DMS79 (cell line): ENCODE measurements around the gene MRPL16.

Experiments
- DNase-seq: peaks from one replicate; lab custom pipeline; 2025; lab: John Stamatoyannopoulos, UW

Gene MRPL16

DNA sequence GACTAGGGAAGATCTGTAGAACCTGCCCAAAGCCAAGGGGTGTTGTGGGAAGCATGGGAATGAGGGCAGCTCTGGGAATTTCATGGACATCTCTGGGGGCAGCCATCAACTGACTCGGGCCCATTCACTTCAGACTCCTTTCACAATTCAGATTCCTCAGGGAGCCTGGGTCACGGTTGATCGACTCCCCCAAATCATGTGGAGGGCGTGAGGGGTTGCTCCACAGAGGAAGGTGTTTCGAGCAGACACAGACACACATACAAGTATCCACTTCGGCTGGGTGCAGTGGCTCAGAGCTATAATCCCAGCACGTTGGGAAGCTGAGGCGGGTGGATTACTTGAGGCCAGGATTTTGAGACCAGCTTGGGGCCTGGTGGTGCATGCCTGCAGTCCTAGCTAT lies 39.7 kb downstream of the MRPL16 start:
- DNase-seq, result no peak

DNA sequence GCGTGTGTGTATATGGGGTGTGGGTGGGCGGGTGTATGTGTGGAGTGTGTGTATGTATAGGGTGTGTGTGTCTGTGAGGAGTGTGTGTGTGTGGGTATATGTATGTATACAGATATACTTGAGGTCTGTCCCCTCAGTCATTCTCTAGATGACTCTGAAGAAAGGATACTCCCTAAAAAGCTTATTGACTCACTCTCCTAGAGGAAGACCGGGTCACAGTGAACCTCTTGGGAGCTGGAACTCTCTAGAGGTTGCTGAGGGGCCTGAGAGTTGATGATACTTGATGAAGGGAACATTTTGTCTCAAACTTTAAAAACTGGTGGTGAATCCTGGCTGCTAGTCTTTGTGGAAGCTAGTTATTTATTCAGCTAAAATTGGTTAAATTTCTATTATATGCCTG lies 40.3 kb downstream of the MRPL16 start:
- no peak for DNase-seq

DNA sequence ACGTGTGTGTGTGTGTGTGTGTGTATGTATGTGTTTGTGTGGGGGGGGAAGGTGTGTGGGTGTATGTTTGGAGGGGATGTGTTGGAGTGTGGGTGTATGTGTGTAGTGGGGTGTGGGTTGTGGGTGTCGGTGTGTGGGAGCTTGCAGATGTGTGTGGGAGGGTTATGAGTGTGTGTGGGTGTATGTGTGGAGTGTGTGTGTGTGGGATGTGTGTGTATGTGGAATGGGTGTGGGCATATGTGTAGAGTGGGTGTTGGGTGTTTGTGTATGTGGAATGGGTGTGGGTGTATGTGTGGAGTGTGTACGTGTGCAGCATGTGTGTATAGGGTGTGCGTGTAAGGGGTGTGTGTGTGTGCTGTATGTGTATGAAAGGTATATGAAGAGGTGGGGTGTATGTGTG lies 40.8 kb downstream of the MRPL16 start:
- no peak for DNase-seq

DNA sequence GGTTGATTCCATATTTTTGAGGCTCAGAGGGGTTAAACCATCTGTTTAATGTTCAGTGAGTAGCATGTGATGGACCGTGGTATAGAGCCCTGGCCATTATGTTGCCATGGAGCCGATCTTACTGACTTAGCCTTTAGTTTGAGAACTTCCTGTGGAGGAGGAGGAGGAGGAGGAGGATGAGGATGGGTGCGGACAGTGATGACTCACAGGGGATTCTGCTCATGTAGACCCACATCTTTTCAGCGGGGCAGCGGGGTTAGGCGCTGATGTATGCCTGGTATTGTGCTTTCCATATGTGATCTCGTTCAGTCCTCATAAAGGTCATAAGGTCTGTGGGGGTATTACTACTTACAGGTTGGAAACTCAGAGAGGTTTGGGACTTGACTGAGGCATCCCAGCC lies 41.5 kb downstream of the MRPL16 start:
- no peak for DNase-seq

DNA sequence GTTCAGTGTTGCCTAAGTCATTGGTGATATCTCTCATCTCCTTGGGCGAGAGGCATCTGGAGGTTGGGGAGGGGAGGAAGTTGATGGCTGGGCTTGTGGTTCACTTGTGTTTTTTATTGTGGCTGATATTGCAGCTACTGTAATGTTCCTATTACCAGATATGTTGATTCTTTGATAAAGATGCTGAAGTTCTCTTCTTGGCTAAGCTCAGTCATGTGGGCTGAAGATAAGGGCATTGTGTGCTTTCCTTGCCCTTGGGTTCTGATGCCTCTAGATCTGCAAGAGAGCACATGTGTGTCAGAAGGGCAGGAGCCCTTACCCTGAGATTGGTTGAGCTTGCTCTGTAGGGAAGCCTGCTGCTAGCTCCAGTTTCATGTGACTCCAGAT lies 43.4 kb downstream of the MRPL16 start:
- no peak for DNase-seq

DNA sequence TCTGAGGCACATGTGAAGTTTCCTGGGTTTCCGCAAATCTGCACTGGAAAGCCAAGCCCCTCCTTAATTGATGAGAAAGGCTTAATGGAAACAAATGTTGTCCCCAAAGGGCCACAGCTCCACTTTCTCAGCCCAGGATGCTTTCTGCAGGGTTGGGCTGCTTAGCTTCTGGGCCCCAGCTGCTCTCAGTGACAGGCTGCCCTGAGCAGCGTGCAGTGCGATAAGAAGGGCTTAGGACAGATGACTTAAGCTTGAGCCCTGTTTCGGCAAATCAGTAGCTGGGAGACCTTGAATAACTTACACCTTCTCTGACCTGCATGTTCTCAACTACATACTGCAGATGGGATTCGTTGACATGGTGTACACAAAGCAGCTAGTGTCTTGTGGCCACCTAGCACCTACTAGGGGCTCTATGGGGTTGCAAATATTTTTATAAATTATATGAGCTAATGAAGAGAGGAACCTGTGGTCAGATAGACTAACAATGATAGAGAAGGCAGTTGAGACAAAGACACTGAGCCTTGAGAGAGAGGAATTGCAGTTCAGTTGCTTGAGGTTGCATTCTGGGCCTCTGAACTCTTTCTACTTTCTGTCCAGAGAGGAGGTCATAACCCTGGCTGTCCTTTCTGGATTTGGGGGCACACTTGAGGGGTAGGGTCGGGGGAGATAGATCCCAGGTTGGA lies 43.9 kb downstream of the MRPL16 start:
- no peak for DNase-seq

DNA sequence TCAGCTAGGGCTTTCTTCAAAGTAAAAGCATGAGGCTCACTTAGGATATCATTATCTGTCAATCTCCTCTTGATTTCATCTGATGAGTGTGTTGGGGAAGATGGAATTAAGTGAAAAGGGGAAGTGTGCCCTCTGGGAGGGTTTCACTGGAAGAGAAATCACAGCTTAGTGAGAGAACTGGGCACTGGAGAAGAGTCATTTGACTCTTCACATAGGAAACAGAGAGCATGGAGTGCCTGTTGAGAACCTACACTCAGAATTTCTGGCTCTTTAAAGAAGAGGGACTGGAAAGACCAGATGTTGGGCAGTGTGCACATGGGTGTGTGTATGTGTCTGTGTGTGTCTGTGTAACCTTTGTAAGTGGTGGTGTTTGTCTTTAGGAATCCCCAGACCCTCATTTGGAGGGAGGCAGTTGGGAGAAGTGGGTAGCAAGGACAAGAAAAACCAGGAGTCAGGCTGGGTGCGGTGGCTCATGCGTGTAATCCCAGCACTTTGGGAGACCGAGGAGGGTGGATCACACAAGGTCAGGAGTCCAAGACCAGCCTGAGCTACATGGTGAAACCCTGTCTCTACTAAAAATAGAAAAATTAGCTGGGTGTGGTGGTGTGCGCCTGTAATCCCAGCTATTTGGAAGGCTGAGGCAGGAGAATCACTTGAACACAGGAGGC lies 45.4 kb downstream of the MRPL16 start:
- no peak for DNase-seq

DNA sequence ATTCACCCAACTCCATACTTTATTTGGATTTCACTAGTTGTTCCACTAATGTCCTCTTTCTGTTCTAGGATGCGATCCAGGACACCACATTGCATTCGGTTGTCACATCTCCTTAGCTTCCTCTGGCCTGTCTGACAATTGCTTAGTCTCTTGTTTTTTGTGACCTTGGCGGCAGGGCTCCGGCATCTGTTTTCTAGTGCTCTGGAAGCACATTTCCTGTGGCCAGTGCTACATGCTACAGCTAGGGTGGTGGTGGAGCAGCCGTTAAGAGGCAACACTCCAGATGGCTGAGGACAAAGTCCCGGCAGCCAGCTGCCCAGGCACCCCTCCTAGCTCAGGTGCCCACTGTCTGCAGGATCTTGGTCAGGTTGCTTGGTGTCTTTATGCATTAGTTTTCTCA lies 48.6 kb downstream of the MRPL16 start:
- DNase-seq, result no peak

DNA sequence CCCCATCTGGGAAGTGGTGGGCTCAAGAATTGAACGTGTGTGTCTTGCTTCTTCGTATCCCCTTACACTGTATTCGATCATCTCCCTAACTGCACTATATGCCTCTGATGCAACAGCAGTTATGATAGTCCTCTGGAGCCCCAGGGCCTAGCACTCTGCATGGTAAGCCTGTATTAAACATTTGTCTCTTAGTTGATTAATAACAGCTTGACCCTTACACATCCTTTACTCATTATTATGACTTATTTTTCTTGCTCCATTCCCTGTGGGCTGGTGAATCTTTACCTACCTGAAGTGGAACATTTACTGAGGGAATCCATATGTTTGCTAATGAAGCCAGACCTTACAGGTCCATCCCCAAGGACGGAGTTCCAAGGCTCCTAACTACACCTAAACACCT lies 49.8 kb downstream of the MRPL16 start:
- no peak for DNase-seq

DNA sequence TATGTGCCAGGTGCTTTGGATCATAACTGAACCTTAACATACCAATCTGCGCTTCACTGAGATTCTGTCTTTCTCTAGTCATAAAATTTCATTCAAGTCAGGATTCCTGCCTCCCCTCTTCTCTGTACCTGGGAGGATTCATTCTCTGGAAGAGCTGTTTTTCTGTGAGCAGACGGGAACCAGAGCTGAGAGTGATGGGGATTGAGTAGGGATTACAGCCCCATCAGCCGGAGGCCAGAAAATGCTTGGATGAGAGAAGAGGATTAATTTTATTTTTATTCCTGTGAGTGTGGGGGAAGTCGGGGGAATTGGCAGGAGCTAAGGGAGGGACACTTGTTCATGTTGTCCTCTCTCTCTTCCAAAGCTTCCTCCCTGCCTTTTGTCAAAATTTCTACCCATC lies 50.7 kb downstream of the MRPL16 start:
- DNase-seq, result no peak

DNA sequence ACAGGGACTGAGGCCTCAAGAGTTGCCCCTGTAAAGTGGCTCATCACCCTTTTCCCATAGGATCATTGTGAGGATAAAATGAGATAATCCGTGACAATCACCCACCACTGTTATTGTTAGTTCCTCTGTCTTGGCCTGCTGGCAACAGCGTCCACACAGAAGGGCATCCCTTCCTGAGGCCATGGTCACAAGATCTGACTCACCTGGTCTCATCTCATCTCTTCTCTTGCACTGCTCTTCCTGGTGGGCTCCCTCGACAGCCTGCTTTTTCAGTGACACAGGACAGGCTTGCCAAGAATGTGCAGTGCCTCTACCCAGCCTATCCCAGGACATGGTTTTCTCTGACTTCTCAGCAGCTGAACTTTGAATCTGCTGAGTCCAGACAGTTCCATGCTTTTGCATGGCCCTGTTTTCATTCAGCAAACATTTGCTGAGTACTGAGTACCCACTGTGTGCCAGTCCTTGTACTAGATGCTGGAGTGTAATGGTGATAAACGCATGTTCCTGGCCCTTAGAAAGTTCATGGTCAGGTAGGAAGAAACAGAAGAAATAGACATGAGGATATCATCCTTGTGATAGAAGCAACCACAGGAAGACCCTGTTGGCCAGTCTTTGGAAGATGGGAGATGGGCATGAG lies 52.1 kb downstream of the MRPL16 start:
- DNase-seq, result no peak

DNA sequence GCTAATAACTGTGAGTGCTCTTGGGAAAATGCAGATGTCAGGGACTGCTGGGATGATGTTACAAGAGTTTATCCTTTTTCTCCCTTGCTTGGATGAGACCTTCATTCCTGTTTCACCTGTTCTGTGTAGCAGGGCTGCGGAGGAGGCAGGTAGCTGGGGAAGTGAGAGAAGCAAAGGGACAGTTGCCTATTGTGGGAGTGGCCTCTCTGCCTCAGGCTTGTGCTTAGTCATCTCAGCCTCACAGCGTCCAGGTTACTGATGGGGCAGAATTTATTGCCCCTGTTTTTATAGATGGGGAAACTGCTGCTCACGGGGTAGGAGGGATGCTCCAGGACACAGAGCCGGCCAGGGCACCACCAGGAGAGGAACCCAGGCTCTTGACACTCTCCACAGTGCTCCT lies 53.7 kb downstream of the MRPL16 start:
- DNase-seq, result no peak

DNA sequence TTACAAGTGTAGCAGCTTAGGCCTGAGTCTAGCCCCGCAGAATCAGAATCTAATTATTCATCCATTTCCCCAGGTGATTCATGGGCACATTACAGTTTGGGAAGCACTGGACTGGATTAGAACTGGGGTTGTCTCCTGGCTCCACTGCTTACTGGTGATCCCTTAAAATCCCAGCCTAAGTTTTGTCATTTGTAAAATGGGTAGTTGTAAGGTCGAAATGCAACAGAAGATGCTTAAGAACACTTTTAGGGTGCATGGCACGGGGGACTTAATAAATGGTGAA lies 54.1 kb downstream of the MRPL16 start:
- DNase-seq, result no peak
